A673 (cell line): ENCODE data around the gene GLIS2.

Experiments used
- EZH2 ChIP-seq: fragments of 200-600 bp; sonication (generic); IDR thresholded peaks from 2 replicates; pipeline ENCODE4 v1.6.1; 2017; ENCODE audit warnings: borderline replicate concordance, low read depth, mild to moderate bottlenecking, mixed read lengths, antibody characterized with exemption, low read length; ENCODE audit not compliant: poor library complexity, severe bottlenecking
- TF ChIP-seq, protein P1 (sequence below): fragments of 300-800, 200-600 bp; sonication (generic); conservative IDR thresholded peaks from 2 replicates; pipeline ENCODE4 v1.5.1; 2017; ENCODE audit warnings: low read depth, mild to moderate bottlenecking, antibody characterized with exemption, low read length, moderate library complexity, mixed read lengths

DNA sequence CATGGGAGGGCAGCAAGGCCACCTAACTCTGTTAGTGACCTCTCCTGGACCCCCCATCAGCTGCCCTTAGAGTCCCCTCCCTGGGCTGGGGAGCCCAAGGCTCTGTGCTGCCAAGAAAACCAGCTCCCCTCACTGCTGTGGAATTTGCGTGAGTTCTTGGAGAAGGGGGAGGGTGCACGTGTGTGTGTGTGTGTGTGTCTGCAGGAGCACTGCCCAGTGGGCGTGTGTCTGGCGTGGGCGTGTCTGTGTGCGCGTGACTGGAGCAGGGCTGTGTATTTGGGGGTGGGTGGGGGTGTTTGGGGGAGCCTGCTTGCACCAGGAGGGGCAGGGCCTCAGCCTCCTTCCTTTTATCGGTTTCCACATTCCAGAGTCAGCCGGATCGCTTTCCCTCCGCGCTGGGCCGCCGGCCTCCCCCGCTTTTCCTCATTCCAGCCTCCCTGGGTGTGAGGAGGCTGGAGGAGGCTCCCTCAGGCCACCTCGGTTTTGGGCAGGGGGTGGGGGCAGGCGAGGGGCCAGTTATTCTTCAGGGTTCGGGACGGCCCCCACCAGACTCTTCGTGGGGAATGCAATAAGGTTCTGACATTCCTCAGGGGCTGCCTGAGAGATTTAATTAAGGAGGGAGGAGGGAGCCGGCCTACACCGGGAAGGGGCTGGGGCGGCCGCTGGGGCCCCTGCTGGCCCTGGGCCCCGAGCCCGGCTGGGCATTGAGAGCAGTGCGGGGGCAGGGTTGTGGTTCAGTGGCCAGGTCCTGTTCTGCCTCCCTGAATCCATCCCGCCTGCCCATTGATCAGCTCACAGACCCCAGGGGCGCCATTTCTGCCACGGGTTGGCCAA is 58.3 kb downstream of the GLIS2 start:
- TF ChIP-seq EZH2 = no peak
- TF ChIP-seq, protein P1, sequence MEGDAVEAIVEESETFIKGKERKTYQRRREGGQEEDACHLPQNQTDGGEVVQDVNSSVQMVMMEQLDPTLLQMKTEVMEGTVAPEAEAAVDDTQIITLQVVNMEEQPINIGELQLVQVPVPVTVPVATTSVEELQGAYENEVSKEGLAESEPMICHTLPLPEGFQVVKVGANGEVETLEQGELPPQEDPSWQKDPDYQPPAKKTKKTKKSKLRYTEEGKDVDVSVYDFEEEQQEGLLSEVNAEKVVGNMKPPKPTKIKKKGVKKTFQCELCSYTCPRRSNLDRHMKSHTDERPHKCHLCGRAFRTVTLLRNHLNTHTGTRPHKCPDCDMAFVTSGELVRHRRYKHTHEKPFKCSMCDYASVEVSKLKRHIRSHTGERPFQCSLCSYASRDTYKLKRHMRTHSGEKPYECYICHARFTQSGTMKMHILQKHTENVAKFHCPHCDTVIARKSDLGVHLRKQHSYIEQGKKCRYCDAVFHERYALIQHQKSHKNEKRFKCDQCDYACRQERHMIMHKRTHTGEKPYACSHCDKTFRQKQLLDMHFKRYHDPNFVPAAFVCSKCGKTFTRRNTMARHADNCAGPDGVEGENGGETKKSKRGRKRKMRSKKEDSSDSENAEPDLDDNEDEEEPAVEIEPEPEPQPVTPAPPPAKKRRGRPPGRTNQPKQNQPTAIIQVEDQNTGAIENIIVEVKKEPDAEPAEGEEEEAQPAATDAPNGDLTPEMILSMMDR = no peak
